Activated T-cell treated with anti-CD3 and anti-CD28 coated beads, Interleukin-2, amount 50 U/mL, for 4 hours (primary cell): ENCODE data around the gene CAST. TPM values are rescaled to one million over a fixed set of nuclear protein-coding genes. Genes with fewer than 3 reads are reported as not detected.

Experiments used
- ATAC-seq, 2 donors: fragments of 200-7000 bp; cut with Tn5 transposase; one replicate each; pipeline ENCODE4 v1.10.0; 2021
- DNase-seq: peaks from one replicate; pipeline ENCODE4 v3.0.0-alpha.2; 2020
- H3K27me3 Mint-ChIP-seq: one replicate; pipeline ENCODE4 v1.8.0; 2021; ENCODE audit warnings: low read depth, mixed read lengths
- H3K36me3 Mint-ChIP-seq: one replicate; pipeline ENCODE4 v1.8.0; 2022; ENCODE audit warnings: mixed read lengths; ENCODE audit not compliant: insufficient read depth
- H3K4me1 Mint-ChIP-seq: one replicate; pipeline ENCODE4 v1.8.0; 2021; ENCODE audit warnings: low read depth, mixed read lengths
- H3K4me3 Mint-ChIP-seq: one replicate; pipeline ENCODE4 v1.8.0; 2021; ENCODE audit warnings: mild to moderate bottlenecking, moderate library complexity, mixed read lengths
- H3K9me3 Mint-ChIP-seq: one replicate; pipeline ENCODE4 v1.8.0; 2021; ENCODE audit warnings: mixed read lengths
- total RNA-seq, 3 donors: library from RNA; stranded (reverse); gene quantifications; one replicate each; pipeline ENCODE4 v1.2.1, GENCODE V29; 2021

The CAST gene
- total RNA-seq, 3 donors from 2014 or later = 57.5 to 73.9 (median 58.1) TPM

DNA sequence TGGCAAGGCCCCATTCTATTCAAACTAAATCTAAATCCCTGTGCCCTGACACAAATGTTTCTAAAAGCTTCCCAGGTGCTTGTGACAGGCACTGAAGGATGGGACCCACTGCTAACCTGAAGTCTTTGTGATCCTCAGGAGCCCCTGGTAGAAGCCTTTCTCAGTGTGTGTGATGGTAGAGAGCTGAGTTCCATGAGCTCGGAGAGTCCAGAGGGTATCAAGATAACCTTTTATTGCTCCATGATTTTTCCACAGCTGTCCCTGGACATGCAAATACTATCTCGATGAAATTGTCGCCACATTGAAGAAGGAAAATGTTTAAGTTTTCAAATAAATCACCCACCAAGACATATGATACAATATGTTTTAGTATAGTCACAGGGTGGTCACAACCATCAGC lies 7.7 kb downstream of the CAST start:
- Mint-ChIP-seq H3K4me3 (no peak overlapping the region), H3K4me1 (peaks cover 53% of the 10 kb centered on the region), H3K36me3 (peaks cover 3% of the 10 kb centered on the region), H3K27me3 (no peaks in the 10 kb centered on the region), H3K9me3 (no peaks in the 10 kb centered on the region)
- ATAC-seq (no peak), DNase-seq (no peak)

- Mint-ChIP-seq H3K9me3 (no peaks in the 10 kb centered on the region), H3K27me3 (no peaks in the 10 kb centered on the region), H3K4me1 (peaks cover 49% of the 10 kb centered on the region), H3K36me3 (peaks cover 10% of the 10 kb centered on the region), H3K4me3 (no peak overlapping the region)
- DNase-seq = no peak
- ATAC-seq = no peak
Observed at GRCh38 chr5:96671441-96671840, 9.3 kb downstream of the CAST start.

GRCh38 chr5:96673127-96673526 lies 11.0 kb downstream of the CAST start:
- peaks cover 42% of the 10 kb centered on the region for H3K4me1 Mint-ChIP-seq
- H3K4me3 Mint-ChIP-seq = no peak overlapping the region
- H3K9me3 Mint-ChIP-seq = no peaks in the 10 kb centered on the region
- DNase-seq (no peak), ATAC-seq (no peak)
- peaks cover 13% of the 10 kb centered on the region for H3K36me3 Mint-ChIP-seq
- no peaks in the 10 kb centered on the region for H3K27me3 Mint-ChIP-seq

- no peaks in the 10 kb centered on the region for H3K9me3 Mint-ChIP-seq
- H3K36me3 Mint-ChIP-seq = peaks cover 24% of the 10 kb centered on the region
- no peaks in the 10 kb centered on the region for H3K27me3 Mint-ChIP-seq
- peaks cover 36% of the 10 kb centered on the region for H3K4me1 Mint-ChIP-seq
- H3K4me3 Mint-ChIP-seq = no peak overlapping the region
- no peak for DNase-seq
- ATAC-seq = no peak
Observed at GRCh38 chr5:96675882-96676281, 13.7 kb downstream of the CAST start.

DNA sequence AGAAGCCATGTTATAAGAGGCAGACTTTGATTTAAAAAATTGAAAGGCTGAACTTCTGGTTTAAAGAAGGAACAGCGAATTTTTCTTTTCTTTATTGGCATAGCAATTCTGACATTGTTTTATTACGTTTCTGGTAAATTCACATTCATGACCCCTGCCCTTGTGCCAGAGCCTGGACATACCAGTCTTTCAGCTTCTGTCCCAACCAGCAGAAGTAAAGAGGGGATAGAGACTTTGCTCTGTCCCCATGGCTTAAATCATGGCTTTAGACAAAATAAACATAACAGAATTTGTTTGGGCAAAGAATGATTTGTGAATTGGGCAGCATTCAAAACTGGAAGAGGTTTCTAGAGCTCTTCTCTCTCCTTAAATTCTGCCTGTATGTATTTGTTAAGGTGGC lies 15.3 kb downstream of the CAST start:
- Mint-ChIP-seq H3K4me1 (peaks cover 28% of the 10 kb centered on the region), H3K4me3 (no peak overlapping the region), H3K36me3 (peaks cover 24% of the 10 kb centered on the region), H3K9me3 (no peaks in the 10 kb centered on the region), H3K27me3 (no peaks in the 10 kb centered on the region)
- DNase-seq = no peak
- ATAC-seq = no peak

DNA sequence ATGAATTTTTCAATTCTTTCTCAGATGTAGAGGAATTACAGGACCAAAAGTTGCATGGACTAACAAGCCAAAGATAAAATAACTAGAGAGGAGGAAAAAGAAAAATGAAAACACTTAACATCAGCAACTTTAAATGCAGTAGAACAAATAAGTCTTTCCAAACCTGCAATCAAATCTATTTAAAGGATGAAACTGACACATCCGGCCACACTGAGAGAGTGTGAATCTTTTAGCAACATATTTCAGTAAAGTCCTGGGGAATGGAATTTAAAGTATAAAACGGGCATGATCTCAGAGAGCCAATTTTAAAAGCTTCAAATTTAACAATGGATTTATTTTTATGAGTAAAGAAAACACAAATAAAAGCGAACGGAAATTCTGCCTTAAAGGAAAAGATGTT lies 17.1 kb downstream of the CAST start:
- Mint-ChIP-seq H3K27me3 (no peaks in the 10 kb centered on the region), H3K36me3 (peaks cover 24% of the 10 kb centered on the region), H3K4me1 (peaks cover 37% of the 10 kb centered on the region), H3K4me3 (no peak overlapping the region), H3K9me3 (no peaks in the 10 kb centered on the region)
- DNase-seq (no peak), ATAC-seq (no peak)

DNA sequence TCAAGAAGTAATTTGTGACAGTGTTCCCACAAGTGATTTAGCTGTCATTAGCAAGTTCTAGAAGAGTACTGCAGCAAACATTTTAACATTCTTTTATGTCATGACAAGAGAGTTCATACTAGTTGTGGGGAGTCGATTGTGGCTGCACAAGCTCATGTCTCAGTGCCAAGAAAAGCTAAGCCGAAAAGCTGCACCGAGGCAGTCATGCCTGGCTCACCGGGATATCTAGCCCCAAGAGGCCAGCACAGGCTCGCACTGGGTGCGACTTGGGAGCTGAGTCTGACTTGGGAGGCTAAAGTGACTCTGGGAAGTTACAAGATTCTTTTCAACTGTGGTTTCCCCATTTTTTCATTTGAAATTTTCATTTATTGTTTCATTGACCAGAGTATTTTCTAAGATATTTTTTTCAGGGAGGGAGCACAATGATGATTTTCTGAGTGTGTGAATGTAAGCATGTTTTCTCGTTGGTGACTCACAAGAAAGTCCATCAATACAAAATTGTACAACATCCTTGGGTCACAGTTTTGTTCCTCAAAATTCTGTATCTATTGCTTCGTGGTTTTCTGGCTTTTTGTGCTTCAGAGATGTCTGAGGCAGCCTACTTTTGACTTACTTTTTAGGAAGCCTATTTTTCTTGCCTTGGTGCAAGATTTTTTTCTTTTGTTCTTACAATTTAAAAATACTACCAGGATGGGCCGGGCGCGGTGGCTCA lies 18.7 kb downstream of the CAST start:
- H3K4me1 Mint-ChIP-seq = peaks cover 34% of the 10 kb centered on the region

DNA sequence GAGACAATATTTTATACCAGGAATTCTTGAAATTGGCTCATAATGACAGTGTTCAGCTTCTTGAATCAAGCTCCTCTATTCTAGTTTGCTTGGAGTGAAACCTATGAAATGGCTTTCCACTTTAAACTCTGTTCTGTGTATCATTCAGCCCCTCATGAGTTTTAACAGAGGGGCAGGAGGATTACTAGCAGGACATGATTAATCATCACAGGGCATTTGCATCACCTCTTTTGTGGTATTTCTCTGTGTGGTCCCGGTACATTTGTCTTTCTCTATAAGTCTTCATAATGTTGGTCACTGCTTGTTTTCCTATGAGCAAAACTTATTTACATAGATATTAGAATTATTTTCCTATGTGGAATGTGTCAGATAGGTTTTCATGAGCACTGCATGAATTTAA lies 21.2 kb downstream of the CAST start:
- peak in 1 of 2 donors; percentile 32 for ATAC-seq

More for the DNA sequence above, 18.7 kb downstream of the CAST start:
- DNase-seq (no peak), ATAC-seq (no peak)
- peaks cover 22% of the 10 kb centered on the region for H3K36me3 Mint-ChIP-seq
- H3K4me3 Mint-ChIP-seq = no peak overlapping the region
- H3K27me3 Mint-ChIP-seq = no peaks in the 10 kb centered on the region
- H3K9me3 Mint-ChIP-seq = no peaks in the 10 kb centered on the region

GRCh38 chr5:96683810-96684209 lies 21.6 kb downstream of the CAST start:
- no peaks in the 10 kb centered on the region for H3K9me3 Mint-ChIP-seq
- peaks cover 44% of the 10 kb centered on the region for H3K4me1 Mint-ChIP-seq
- ATAC-seq = no peak
- H3K4me3 Mint-ChIP-seq = no peak overlapping the region
- peaks cover 19% of the 10 kb centered on the region for H3K36me3 Mint-ChIP-seq
- DNase-seq = no peak
- H3K27me3 Mint-ChIP-seq = no peaks in the 10 kb centered on the region

More for the DNA sequence above, 21.2 kb downstream of the CAST start:
- no peak overlapping the region for H3K4me3 Mint-ChIP-seq
- no peaks in the 10 kb centered on the region for H3K27me3 Mint-ChIP-seq
- H3K36me3 Mint-ChIP-seq = peaks cover 19% of the 10 kb centered on the region
- no peaks in the 10 kb centered on the region for H3K9me3 Mint-ChIP-seq
- H3K4me1 Mint-ChIP-seq = peaks cover 44% of the 10 kb centered on the region
- DNase-seq = no peak

- peaks cover 14% of the 10 kb centered on the region for H3K36me3 Mint-ChIP-seq
- no peak overlapping the region for H3K4me3 Mint-ChIP-seq
- no peaks in the 10 kb centered on the region for H3K9me3 Mint-ChIP-seq
- H3K4me1 Mint-ChIP-seq = peaks cover 38% of the 10 kb centered on the region
- DNase-seq = no peak
- no peaks in the 10 kb centered on the region for H3K27me3 Mint-ChIP-seq
- ATAC-seq = no peak
Observed at GRCh38 chr5:96687080-96687479, 24.9 kb downstream of the CAST start.

DNA sequence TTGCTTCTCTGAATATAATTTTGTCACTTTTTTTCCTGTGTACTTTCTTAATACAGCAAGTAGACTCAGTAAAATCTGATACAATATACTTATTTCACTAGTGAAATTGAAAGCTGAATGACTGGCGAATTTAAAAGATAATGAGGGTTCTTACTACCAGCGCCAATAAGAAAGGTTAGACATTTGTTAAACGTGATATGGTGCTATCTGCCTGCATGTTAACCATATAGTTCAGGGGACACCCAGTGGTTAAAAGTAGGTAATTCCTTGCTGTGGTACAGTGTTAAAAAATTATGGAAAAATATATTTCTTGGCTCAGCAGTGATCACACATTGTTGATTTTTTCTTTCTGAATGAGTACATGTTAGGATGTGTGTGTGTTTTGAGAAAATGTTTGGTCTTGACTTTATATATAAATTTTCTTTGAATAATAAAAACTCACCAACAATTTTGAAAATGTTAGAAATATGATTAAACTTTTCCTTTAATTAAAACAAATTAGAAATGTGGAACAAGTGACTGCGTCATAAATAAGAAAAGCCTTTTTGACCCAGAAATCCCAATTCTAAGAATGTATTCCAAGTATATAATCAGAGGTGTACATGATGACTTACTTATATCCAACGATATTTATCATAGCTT lies 25.8 kb downstream of the CAST start:
- H3K4me3 Mint-ChIP-seq = peak overlapping the region; percentile 31
- peaks cover 17% of the 10 kb centered on the region for H3K36me3 Mint-ChIP-seq
- no peaks in the 10 kb centered on the region for H3K9me3 Mint-ChIP-seq
- H3K27me3 Mint-ChIP-seq = no peaks in the 10 kb centered on the region
- ATAC-seq (peak; percentile 91 to 92), DNase-seq (no peak)
- H3K4me1 Mint-ChIP-seq = peaks cover 31% of the 10 kb centered on the region

DNA sequence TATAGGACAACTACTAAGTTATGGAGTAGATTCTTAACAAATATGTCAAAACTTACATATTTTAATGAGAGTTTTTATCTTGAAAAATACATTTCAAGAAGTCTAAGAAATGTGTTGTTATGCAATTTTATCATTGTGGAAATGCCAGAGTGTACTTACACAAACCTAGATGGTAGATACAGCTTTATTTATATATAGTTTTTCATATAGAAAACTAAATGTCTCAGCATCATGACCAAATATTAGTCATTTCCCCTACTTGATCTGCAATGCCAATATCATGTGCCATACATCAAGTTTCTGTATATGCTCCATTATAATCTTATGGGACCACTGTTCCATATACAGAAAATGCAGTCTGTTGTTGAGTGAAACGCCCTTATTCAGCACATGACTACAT lies 28.7 kb downstream of the CAST start:
- Mint-ChIP-seq H3K4me1 (peaks cover 19% of the 10 kb centered on the region), H3K27me3 (no peaks in the 10 kb centered on the region), H3K4me3 (no peak overlapping the region), H3K36me3 (peaks cover 15% of the 10 kb centered on the region), H3K9me3 (no peaks in the 10 kb centered on the region)
- no peak for DNase-seq
- ATAC-seq = no peak

- Mint-ChIP-seq H3K9me3 (no peaks in the 10 kb centered on the region), H3K4me3 (no peak overlapping the region), H3K27me3 (no peaks in the 10 kb centered on the region), H3K36me3 (peaks cover 8% of the 10 kb centered on the region), H3K4me1 (peaks cover 11% of the 10 kb centered on the region)
- DNase-seq = no peak
- ATAC-seq = no peak
Observed at GRCh38 chr5:96691503-96692303, 29.5 kb downstream of the CAST start.

DNA sequence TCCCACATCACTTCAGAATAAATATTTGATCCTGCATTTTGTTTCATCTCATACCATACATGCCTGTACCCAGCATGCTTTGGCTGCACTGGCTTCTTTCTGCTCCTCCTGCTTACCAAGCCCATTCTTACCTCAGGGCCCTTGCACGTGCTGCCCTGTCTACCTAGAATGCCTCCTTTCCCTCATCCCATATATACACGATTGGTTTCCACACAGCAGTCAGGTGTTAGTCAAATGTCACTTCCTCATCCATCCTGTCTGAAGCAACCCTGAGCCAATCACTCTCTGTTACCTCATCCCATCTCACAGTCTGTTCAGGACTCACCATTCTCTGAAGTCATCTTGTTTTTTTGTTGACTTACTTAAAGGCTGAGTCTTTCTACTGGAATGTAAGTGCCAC lies 30.3 kb downstream of the CAST start:
- no peaks in the 10 kb centered on the region for H3K27me3 Mint-ChIP-seq

More for the DNA sequence above, 30.3 kb downstream of the CAST start:
- Mint-ChIP-seq H3K36me3 (peaks cover 10% of the 10 kb centered on the region), H3K4me1 (peaks cover 6% of the 10 kb centered on the region), H3K4me3 (no peak overlapping the region), H3K9me3 (no peaks in the 10 kb centered on the region)
- no peak for DNase-seq
- no peak for ATAC-seq
